Peyer's patch (tissue), 4 donors: ENCODE data around the gene LUZP2. TPM values are rescaled to one million over a fixed set of nuclear protein-coding genes. Genes with fewer than 3 reads are reported as not detected.

Source experiments
- DNase-seq, 3 donors: peaks; one replicate each; pipeline ENCODE4 v3.0.0-alpha.2; 2017 to 2019
- H3K27ac ChIP-seq, 4 donors: fragments of 200-600 bp; sonication (generic); one replicate each; pipeline ENCODE4 v1.5.1; 2016 to 2019
- H3K27me3 ChIP-seq, 2 donors: fragments of 200-600 bp; sonication (generic); one replicate each; pipeline ENCODE4 v1.5.1; 2019
- H3K36me3 ChIP-seq, 3 donors: fragments of 200-600 bp; sonication (generic); one replicate each; pipeline ENCODE4 v1.5.1; 2016 to 2019
- H3K4me1 ChIP-seq, 4 donors: fragments of 200-600 bp; sonication (generic); one replicate each; pipeline ENCODE4 v1.5.1; 2016 to 2019
- H3K4me3 ChIP-seq, 4 donors: fragments of 200-600 bp; sonication (generic); 1 replicate in 3 of 4; 2 replicates in 1 of 4; pipeline ENCODE4 v1.5.1; 2016 to 2019; ENCODE audit warnings: mild to moderate bottlenecking in 1 of 4
- H3K9me3 ChIP-seq, 4 donors: fragments of 200-600 bp; sonication (generic); one replicate each; pipeline ENCODE4 v1.5.1; 2016 to 2019; ENCODE audit warnings: mild to moderate bottlenecking in 1 of 4
- POLR2A ChIP-seq, 2 donors: fragments of 450-650 bp; IDR thresholded peaks; one replicate each; pipeline ENCODE4 v1.5.1; 2017; ENCODE audit warnings: antibody characterized with exemption in 2 of 2, mild to moderate bottlenecking in 2 of 2, moderate library complexity in 2 of 2
- total RNA-seq, 4 donors: library from RNA; depleted of rRNA; stranded (reverse); fragments of >200 nt; gene quantifications; one replicate each; pipeline ENCODE4 v1.1.0, GENCODE V29; 2016
- TF ChIP-seq, protein P1 (sequence below), 6 experiments: fragments of 450-650 bp in 4 of 6; fragments of 200-600 bp in 2 of 6; sonication (generic) in 1 of 6; IDR thresholded peaks; one replicate each; pipeline ENCODE4 v1.5.1; 2017 to 2019; ENCODE audit warnings: antibody characterized with exemption in 6 of 6, mild to moderate bottlenecking in 3 of 6, moderate library complexity in 1 of 6

Gene LUZP2
- total RNA-seq, 4 donors from 2014 or later, result 0.47 TPM; not detected in 3

DNA sequence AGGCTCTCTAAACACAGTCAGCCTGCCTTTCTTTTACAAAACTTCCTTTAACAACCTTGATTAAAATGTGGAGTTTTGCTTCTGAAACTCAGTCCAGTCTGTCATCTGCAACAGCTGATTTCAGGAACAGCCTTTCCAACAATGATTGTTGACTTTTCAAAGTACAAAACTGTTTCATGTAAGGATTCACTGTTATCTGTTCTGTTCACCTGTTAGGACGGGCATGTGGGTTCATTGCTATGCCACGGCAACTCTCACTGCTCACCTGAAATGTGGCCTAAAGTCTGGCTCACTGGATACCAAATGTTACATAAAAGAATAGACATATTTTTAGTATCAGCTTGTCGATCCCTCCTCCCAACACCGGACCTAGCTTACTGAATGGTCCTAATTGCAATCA is 242.8 kb downstream of the LUZP2 start:
- Histone ChIP-seq H3K36me3 (no peaks in the 10 kb centered on the region), H3K4me3 (no peak overlapping the region), H3K27me3 (no peaks in the 10 kb centered on the region), H3K4me1 (no peaks in the 10 kb centered on the region), H3K9me3 (no peaks in the 10 kb centered on the region), H3K27ac (no peak overlapping the region)
- DNase-seq, result no peak
- no peak for TF ChIP-seq POLR2A (IDR thresholded peaks at IDR 0.05)
- TF ChIP-seq, protein P1, sequence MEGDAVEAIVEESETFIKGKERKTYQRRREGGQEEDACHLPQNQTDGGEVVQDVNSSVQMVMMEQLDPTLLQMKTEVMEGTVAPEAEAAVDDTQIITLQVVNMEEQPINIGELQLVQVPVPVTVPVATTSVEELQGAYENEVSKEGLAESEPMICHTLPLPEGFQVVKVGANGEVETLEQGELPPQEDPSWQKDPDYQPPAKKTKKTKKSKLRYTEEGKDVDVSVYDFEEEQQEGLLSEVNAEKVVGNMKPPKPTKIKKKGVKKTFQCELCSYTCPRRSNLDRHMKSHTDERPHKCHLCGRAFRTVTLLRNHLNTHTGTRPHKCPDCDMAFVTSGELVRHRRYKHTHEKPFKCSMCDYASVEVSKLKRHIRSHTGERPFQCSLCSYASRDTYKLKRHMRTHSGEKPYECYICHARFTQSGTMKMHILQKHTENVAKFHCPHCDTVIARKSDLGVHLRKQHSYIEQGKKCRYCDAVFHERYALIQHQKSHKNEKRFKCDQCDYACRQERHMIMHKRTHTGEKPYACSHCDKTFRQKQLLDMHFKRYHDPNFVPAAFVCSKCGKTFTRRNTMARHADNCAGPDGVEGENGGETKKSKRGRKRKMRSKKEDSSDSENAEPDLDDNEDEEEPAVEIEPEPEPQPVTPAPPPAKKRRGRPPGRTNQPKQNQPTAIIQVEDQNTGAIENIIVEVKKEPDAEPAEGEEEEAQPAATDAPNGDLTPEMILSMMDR (IDR thresholded peaks at IDR 0.05), result no peak

DNA sequence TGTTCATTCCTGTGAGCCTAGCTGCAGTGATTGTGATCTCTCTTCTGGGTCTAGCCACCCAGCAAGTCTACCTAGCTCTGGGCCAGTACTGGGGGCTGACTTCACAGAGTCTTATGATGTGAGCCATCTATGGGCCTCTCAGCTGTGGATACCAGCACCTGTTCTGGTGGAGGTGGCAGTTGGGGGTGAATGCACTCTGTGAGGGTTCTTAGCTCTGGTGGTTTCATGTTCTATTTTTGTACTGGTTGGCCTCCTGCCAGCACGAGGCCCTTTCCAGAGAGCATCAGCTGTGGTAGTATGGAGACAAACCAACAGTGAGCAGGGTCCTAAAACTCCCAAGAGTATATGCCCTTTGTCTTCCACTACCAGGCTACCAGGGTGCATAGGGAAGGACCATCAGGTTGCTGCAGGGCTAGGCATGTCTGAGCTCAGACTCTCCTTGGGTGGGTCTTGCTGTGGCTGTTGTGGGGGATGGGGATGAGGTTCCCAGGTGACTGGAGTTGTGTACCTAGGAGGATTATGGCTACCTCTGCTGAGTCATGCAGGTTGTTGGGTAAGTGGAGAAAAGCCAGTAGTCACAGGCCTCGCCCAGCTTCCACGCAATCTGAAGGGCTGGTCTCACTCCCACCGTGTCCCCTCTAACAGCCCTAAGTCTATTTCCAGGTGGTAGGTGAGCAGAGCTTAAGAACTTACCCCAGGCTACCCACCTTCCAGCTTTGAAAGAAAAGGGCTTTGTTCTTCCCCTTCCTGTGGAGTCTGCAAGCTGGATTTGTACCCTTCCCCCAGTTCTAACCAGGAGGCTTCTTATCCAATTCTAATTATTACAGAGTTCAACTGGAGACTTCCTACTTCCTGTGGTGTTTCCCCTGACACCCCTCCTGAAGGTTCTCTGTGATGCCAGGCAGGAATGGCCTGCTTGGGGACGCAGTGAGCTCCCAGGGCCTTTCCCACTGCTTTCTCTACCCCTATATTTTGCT is 250.7 kb downstream of the LUZP2 start:
- Histone ChIP-seq H3K4me3 (no peak overlapping the region), H3K4me1 (no peaks in the 10 kb centered on the region), H3K27ac (no peak overlapping the region), H3K9me3 (no peaks in the 10 kb centered on the region), H3K27me3 (no peaks in the 10 kb centered on the region), H3K36me3 (no peaks in the 10 kb centered on the region)
- no peak for TF ChIP-seq POLR2A (IDR thresholded peaks at IDR 0.05)
- TF ChIP-seq, protein P1 (IDR thresholded peaks at IDR 0.05), result no peak
- no peak for DNase-seq

DNA sequence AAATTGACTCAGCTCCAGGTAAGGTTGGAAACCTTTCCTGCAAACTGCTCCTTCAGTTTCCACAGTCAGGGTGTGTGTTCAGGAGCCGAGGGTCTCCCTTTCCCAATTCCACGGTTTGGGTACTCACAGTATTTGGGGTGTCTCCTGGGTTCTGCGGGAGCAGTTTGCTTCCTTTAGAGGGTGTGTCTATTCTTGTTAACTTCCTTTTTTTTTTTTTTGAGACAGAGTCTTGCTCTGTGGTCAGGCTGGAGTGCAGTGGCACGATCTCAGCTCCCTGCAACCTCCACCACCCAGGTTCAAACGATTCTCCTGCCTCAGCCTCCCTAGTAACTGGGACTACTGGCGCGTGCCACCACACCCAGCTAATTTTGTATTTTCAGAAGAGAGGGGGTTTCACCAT is 251.4 kb downstream of the LUZP2 start:
- H3K4me3 ChIP-seq, result no peak overlapping the region
- no peaks in the 10 kb centered on the region for H3K9me3 ChIP-seq
- H3K36me3 ChIP-seq, result no peaks in the 10 kb centered on the region
- H3K4me1 ChIP-seq, result no peaks in the 10 kb centered on the region
- TF ChIP-seq POLR2A (IDR thresholded peaks at IDR 0.05), result no peak
- TF ChIP-seq, protein P1 (IDR thresholded peaks at IDR 0.05), result no peak
- DNase-seq, result no peak
- H3K27me3 ChIP-seq, result no peaks in the 10 kb centered on the region
- H3K27ac ChIP-seq, result no peak overlapping the region

DNA sequence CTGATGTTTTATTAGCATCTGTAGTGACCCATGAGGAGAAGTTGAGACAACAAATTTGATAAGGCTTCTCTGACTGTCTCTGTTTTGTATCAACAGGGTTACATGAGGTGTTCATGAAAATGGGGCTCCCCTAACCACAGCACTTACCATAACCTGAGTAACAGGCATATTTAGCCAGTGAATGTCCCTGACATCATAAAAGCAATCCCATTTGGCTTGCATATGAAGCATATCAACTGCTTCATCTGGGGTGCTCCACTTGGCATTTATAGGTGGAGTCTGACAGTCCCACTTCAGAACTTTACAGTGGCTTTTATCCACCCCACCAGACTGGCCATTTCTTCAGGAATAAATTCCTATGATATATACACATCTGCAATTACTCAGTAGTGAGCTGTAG is 257.6 kb downstream of the LUZP2 start:
- no peaks in the 10 kb centered on the region for H3K27me3 ChIP-seq
- no peak overlapping the region for H3K27ac ChIP-seq
- no peak overlapping the region for H3K4me3 ChIP-seq
- no peak for DNase-seq
- no peaks in the 10 kb centered on the region for H3K4me1 ChIP-seq
- H3K36me3 ChIP-seq, result no peaks in the 10 kb centered on the region
- TF ChIP-seq, protein P1 (IDR thresholded peaks at IDR 0.05), result no peak
- no peak for TF ChIP-seq POLR2A (IDR thresholded peaks at IDR 0.05)
- no peaks in the 10 kb centered on the region for H3K9me3 ChIP-seq

DNA sequence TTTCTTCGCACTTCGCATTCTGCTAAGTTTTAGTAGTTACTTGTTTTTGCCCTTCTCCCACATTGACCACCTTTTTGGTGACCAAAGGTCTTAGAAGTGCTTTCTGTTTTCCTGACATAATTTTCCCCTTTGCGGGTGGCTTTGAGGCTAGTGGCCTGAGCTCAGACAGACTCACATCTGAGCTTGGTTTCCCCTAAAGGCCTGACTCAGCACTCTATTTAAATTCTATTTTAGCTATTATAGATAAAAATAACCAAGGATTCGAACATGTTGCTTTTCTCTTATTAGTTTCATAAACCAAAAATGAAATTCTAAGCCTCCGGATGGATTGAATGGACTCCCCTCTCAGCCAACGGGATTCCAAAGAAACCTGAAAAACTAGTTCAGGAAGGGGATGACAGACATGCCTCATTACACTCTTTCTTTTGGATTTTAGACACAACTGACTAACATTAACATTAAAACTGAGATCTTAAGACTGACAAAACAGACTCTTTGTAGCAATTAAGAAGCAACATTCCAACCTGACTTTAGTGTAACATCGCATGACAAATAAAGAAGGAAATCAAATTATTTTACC is 258.5 kb downstream of the LUZP2 start:
- no peak for TF ChIP-seq POLR2A (IDR thresholded peaks at IDR 0.05)
- TF ChIP-seq, protein P1 (IDR thresholded peaks at IDR 0.05), result no peak
- DNase-seq, result no peak
- Histone ChIP-seq H3K36me3 (no peaks in the 10 kb centered on the region), H3K27me3 (no peaks in the 10 kb centered on the region), H3K27ac (no peak overlapping the region), H3K4me1 (no peaks in the 10 kb centered on the region), H3K9me3 (no peaks in the 10 kb centered on the region), H3K4me3 (no peak overlapping the region)
